ENCODE measurements around the gene TMEM187. TPM values are rescaled to one million over a fixed set of nuclear protein-coding genes. Genes with fewer than 3 reads are reported as not detected.
A peak's percentile ranks its signal among the peaks of the same experiment; 100 is the strongest.

TMEM187 gene
- total RNA-seq, 1 donor, result 6.9 TPM

DNA sequence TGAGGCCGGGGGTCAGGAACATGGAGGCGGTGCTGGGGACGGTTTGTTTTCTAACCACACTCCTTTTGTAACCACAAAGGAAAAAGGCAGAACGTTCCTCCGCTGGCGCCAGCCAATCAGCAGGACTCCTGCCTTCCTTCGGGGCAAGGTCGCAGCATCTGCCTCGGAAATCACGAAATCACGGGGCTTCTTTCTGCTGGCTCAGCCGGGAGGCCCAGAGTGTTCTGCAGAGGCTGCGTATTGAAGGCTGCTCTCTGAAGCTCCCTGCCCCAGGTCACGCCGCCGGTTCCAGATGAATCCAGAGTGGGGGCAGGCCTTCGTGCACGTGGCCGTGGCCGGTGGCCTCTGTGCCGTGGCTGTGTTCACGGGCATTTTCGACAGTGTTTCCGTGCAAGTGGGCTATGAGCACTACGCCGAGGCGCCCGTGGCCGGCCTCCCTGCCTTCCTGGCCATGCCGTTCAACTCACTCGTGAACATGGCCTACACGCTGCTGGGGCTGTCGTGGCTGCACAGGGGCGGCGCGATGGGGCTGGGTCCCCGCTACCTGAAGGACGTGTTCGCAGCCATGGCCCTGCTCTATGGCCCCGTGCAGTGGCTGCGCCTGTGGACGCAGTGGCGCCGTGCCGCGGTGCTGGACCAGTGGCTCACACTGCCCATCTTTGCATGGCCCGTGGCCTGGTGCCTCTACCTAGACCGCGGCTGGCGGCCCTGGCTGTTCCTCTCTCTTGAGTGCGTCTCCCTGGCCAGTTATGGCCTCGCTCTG lies 9.4 kb downstream of the TMEM187 start:
- Histone ChIP-seq H3K27me3 (ENCODE audit: insufficient read depth, low read length) (no peaks in the 10 kb centered on the region), H3K27ac (ENCODE audit: low read depth, low read length) (no peak overlapping the region), H2AFZ (ENCODE audit: low read length) (no peak overlapping the region), H3K4me2 (ENCODE audit: insufficient read depth, low read length) (no peak overlapping the region), H3K79me2 (ENCODE audit: insufficient read depth, low read length) (no peaks in the 10 kb centered on the region), H3K4me3 (ENCODE audit: insufficient read depth, low read length) (no peak overlapping the region), H3K4me1 (ENCODE audit: insufficient read depth, low read length) (no peaks in the 10 kb centered on the region), H3K9me3 (ENCODE audit: low read depth, low read length) (no peaks in the 10 kb centered on the region), H3K36me3 (ENCODE audit: insufficient read depth, low read length) (peaks cover 4% of the 10 kb centered on the region), H4K20me1 (ENCODE audit: insufficient read depth, low read length) (no peaks in the 10 kb centered on the region)
- TF ChIP-seq, protein P1, sequence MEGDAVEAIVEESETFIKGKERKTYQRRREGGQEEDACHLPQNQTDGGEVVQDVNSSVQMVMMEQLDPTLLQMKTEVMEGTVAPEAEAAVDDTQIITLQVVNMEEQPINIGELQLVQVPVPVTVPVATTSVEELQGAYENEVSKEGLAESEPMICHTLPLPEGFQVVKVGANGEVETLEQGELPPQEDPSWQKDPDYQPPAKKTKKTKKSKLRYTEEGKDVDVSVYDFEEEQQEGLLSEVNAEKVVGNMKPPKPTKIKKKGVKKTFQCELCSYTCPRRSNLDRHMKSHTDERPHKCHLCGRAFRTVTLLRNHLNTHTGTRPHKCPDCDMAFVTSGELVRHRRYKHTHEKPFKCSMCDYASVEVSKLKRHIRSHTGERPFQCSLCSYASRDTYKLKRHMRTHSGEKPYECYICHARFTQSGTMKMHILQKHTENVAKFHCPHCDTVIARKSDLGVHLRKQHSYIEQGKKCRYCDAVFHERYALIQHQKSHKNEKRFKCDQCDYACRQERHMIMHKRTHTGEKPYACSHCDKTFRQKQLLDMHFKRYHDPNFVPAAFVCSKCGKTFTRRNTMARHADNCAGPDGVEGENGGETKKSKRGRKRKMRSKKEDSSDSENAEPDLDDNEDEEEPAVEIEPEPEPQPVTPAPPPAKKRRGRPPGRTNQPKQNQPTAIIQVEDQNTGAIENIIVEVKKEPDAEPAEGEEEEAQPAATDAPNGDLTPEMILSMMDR (IDR thresholded peaks at IDR 0.05; ENCODE audit: extremely low read depth, low read depth, low read length), result no peak
- peak; percentile 46 for DNase-seq (ENCODE audit: insufficient read length, low spot score, missing footprints)

DNA sequence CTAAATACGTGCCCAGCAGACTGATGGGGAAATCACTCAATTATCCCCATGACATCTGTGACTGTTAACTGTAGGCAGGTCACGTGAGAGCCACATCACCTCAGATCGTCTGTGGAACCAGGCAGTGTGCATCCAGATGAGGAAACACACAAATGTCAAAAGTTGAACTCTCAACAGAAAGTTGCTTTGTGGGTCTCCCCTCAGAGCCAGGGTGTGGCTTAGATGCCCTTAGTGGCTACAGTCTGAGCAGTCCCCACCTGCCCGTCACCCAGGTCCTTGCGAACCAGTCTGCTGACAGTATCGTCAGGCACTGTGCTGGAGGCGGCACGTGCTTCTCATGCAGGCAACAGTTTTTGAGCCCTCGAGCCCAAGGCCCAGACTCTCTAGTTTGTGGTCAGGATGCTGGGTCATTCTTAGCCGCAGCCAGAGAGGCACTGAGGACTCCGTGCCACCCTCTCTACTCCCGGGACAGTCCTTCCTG lies 10.8 kb downstream of the TMEM187 start:
- Histone ChIP-seq H3K36me3 (ENCODE audit: insufficient read depth, low read length) (peaks cover 4% of the 10 kb centered on the region), H3K27me3 (ENCODE audit: insufficient read depth, low read length) (no peaks in the 10 kb centered on the region), H3K9me3 (ENCODE audit: low read depth, low read length) (no peaks in the 10 kb centered on the region), H3K79me2 (ENCODE audit: insufficient read depth, low read length) (no peaks in the 10 kb centered on the region), H3K4me3 (ENCODE audit: insufficient read depth, low read length) (no peak overlapping the region), H4K20me1 (ENCODE audit: insufficient read depth, low read length) (no peaks in the 10 kb centered on the region), H3K4me1 (ENCODE audit: insufficient read depth, low read length) (no peaks in the 10 kb centered on the region), H3K4me2 (ENCODE audit: insufficient read depth, low read length) (no peak overlapping the region), H2AFZ (ENCODE audit: low read length) (no peak overlapping the region), H3K27ac (ENCODE audit: low read depth, low read length) (no peak overlapping the region)
- TF ChIP-seq, protein P1 (IDR thresholded peaks at IDR 0.05; ENCODE audit: extremely low read depth, low read depth, low read length), result no peak
- DNase-seq (ENCODE audit: insufficient read length, low spot score, missing footprints), result peak; percentile 34

- Histone ChIP-seq H3K9me3 (ENCODE audit: low read depth, low read length) (no peaks in the 10 kb centered on the region), H3K4me3 (ENCODE audit: insufficient read depth, low read length) (no peak overlapping the region), H3K36me3 (ENCODE audit: insufficient read depth, low read length) (peaks cover 4% of the 10 kb centered on the region), H3K4me2 (ENCODE audit: insufficient read depth, low read length) (peak overlapping the region; percentile 67), H3K4me1 (ENCODE audit: insufficient read depth, low read length) (no peaks in the 10 kb centered on the region), H3K27ac (ENCODE audit: low read depth, low read length) (no peak overlapping the region), H4K20me1 (ENCODE audit: insufficient read depth, low read length) (no peaks in the 10 kb centered on the region), H3K27me3 (ENCODE audit: insufficient read depth, low read length) (no peaks in the 10 kb centered on the region), H2AFZ (ENCODE audit: low read length) (no peak overlapping the region), H3K79me2 (ENCODE audit: insufficient read depth, low read length) (no peaks in the 10 kb centered on the region)
- DNase-seq (ENCODE audit: insufficient read length, low spot score, missing footprints), result peak; percentile 64
- TF ChIP-seq, protein P1 (IDR thresholded peaks at IDR 0.05; ENCODE audit: extremely low read depth, low read depth, low read length), result no peak
Observed at GRCh38 chrX:153984351-153985178, 12.0 kb downstream of the TMEM187 start.

GRCh38 chrX:153988493-153988892 lies 15.9 kb downstream of the TMEM187 start:
- peak; percentile 36 for DNase-seq (ENCODE audit: insufficient read length, low spot score, missing footprints)
- Histone ChIP-seq H3K36me3 (ENCODE audit: insufficient read depth, low read length) (no peaks in the 10 kb centered on the region), H3K4me3 (ENCODE audit: insufficient read depth, low read length) (no peak overlapping the region), H3K79me2 (ENCODE audit: insufficient read depth, low read length) (no peaks in the 10 kb centered on the region), H4K20me1 (ENCODE audit: insufficient read depth, low read length) (no peaks in the 10 kb centered on the region), H3K4me2 (ENCODE audit: insufficient read depth, low read length) (no peak overlapping the region), H3K27me3 (ENCODE audit: insufficient read depth, low read length) (peaks cover 3% of the 10 kb centered on the region), H2AFZ (ENCODE audit: low read length) (no peak overlapping the region), H3K9me3 (ENCODE audit: low read depth, low read length) (no peaks in the 10 kb centered on the region), H3K27ac (ENCODE audit: low read depth, low read length) (no peak overlapping the region), H3K4me1 (ENCODE audit: insufficient read depth, low read length) (no peaks in the 10 kb centered on the region)
- TF ChIP-seq, protein P1 (IDR thresholded peaks at IDR 0.05; ENCODE audit: extremely low read depth, low read depth, low read length), result no peak

Data from osteoblast (primary cell).